NCI-H2196 treated with DMSO at 0.1 percent for 48 hours (cell line): ENCODE results near the gene CELF2.

Experiments used
- DNase-seq: peaks from one replicate; lab custom pipeline; 2025; ENCODE audit not compliant: unreplicated experiment; lab: John Stamatoyannopoulos, UW

CELF2 gene

DNA sequence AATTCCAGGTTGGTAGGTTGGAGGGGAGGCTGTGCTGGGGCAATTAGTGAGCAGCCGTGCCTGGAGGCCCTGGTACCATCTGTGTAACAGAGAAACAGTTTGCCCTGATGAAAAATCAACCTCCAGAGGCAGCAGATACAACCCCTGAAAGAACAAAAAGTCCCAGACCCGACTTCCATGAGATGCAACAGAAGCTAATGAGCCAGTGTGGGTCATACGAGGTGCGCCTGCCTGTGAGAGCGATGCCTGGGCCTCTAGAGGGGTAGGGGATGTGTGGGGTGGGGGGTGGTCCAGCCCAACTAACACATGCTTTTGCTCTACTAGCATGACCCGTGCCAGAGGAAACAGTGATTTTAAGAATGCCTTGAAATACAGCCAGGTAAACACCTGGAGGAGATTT is 39.3 kb downstream of the CELF2 start:
- DNase-seq = no peak

DNA sequence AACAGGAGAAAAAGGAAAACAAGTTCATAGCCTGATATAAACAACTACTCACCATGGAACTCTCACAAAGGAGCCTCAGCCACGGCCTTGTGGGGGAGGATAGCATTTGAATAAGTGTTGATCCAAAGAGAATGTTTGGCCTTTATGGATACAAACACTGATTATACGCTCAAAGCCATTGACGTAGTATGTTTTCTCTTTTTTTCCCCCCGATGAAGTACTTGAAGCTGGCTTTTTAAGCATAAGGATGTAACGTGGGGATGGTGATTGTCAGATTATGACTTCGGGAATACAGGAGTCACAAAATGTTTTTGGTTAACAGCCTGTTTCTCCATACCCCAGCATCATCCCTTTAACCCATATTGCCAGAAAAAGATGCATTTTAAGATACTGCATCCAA is 39.8 kb downstream of the CELF2 start:
- no peak for DNase-seq

DNA sequence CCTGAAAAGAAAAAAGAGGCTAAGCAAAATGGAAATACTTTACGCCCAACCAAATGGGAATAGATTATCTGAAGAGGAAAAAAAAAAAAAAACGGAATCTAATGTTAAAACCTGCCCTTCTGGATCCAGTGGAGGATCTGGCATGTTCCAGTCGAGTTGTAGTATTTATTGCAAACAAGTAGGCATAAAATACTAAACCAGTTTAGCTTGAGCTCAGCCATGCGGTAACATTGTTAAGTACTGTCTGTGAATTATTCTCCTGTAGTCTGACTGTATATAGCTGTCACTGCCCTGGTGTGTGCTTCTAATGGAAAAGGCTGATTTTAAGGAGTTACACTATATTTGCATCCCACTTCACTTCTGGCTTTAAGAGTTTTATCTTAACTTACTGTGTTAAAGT is 40.3 kb downstream of the CELF2 start:
- no peak for DNase-seq

DNA sequence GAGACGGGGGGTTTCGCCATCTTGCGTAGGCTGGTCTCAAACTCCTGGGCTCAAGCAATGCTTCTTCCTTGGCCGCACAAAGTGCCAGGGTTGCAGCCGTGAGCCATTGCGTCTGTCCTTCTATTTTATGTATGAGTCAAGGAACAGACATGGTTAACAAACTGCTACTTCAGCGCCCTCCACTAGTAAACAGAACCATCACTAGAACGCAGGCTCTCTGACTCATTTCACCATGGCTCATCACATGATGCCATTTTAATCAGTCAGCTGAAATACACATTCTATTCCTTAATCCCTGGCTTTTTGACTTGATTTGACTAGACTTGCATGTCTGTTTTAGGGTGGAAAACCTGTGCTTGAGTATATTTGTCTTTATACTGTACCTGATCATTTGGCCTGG is 41.3 kb downstream of the CELF2 start:
- DNase-seq = no peak

DNA sequence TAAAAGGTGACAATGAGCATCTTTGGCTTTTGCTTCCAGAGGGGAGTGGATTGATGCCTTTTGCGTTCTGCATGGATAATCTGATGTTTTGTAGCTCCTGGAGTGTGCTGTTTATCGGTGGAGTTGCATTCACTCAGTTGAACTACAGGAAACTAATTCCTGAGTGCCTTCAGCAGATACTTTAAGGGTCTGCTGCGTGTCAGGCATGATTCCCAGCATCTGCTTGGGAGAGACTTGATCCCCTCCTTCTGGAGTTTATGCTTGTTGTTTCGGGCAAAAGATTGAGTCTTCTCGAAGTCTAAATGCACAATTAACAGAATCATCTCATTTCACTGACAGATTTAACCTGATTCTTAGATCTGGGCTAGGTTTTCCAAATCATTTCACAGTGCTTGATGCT is 46.2 kb downstream of the CELF2 start:
- no peak for DNase-seq

DNA sequence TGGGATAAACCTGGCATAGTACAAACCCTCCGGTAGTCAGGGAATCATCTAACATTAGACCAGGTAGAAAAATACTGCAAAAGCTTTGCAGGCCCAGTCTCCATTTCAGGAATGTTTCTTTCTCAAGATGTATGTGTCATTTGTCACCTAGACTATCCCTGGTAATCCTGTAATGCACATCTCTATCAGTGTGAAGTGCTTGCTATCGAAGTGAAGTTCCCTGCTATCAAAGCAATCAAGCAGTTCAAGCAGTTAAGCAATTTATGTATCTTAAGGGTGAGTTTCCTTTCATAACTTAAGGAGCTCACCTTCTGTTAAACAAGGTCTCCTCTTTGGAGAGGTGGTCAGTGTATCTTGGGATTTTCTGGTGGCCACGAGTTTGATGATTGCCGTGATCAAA is 47.2 kb downstream of the CELF2 start:
- DNase-seq = no peak

DNA sequence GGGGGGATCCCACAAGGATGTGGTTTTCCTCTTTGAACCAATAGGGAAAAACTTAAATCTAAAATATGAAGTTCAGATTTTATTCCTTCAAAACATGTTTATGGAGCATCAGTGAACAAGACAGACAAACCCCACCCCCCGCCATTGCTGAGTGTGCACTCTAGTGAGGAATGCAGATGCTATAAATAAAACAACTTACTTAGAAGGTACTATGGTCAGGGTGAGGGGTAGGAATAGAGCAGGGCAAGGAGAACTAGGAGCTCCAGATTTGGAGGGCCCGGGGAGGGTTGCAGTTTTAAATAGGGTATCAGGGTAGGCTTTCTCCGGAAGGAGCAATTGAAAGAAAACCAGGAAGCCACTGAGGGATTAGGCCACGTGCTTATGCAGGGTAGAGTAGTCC is 47.9 kb downstream of the CELF2 start:
- no peak for DNase-seq

DNA sequence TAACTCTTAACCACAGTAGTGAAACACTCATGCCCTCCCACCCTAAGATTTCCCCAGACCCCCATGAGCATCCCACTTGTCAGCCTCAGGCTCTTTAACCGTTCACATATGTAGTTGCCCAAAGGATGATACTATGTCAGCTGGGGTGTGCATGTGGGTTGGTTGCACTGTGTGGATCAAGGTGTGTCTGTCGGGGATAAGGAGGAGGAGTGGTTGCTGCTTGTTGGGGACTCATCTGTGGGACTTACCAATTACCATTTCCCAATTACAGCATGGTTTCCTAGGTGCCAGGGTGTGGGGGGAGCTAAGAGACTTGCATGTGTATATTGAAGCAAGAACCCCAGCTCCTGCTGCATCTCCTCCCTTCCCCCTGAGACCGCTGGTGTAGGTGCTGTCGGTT is 48.8 kb downstream of the CELF2 start:
- DNase-seq = no peak

DNA sequence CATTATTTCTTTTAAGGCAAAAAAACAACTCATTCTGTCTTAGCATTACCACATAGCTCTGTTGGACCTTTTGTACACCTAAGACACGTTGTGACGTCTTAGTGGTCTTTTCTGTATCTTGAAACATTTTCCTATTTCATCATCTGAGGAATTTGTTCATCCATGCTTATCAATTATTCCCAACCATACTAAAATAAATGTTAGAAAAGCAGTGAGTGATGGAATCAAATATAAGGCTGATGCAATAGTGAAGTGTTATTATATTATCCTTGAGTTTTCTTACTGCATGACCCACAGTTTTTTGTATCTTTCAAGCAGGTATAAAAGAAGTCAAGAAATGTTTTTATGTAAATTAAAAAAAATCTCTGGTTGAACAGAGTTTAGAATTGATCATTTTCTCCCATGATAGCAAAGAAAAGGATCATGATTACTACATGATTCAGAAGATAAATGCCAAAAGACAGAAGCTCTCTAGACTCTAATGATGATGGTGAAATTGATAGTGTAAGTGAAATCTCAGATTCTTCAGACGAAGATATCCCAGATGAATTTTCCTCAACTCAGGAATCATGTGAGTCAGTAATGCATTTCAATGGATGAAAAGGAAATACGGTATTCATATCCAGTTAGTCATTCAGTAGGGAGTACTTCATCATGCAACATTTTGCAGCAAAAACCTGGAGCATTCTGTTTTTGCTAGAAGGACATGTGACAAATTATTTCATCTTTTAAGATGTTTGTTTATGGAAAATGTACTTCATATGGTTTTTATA is 51.4 kb downstream of the CELF2 start:
- no peak for DNase-seq

DNA sequence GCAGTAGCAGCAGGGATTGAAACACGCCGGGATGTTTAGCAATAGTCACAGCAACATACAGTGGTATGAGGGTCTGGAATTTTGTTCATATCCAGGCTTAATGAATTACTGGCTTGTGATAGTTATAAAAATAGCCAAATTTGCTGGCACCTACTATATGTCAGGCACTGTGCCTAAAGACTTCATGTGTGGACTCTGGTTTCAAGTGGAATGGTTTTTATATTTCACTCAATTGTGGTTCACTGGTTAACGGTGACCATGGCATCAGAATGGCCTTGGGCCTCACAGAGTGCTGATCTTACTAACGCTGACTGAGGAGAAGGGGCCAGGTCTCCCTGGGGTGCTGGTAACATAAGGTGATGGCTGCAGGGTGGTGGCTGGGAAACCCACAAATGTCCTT is 55.7 kb downstream of the CELF2 start:
- no peak for DNase-seq

DNA sequence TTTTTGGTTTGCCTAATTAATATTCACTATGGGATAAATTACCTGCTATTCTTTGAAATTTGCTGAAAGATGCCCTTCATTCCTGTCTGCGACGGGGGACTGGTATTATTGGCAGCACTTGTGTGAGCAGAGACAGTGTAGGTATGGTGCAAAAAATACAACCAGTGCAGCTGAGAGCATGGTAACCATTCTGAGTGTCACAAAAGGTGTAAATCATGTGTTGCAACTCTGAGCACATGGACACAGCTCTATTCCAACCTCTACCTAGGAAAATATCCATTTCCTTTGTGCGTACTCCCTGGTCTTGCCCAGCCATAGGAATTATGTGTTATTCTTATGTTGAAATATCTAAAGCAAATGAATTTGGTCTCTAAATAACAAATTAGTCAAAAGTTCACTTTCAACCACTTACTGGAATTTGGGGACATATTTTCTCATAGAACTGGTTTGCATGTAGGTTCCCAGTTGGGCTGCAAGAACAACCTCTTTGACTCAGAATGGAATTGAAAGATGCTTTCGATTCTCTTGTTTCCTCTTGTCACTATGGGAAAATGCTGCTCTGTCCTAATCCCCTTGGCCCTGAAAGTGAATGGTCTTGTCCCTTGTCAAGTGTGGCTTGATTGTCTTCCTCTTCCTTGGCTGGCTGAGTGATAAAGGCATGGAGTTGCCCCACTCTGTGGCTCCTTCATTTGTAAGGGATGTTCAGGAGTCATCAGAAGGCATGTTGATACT is 57.0 kb downstream of the CELF2 start:
- no peak for DNase-seq

DNA sequence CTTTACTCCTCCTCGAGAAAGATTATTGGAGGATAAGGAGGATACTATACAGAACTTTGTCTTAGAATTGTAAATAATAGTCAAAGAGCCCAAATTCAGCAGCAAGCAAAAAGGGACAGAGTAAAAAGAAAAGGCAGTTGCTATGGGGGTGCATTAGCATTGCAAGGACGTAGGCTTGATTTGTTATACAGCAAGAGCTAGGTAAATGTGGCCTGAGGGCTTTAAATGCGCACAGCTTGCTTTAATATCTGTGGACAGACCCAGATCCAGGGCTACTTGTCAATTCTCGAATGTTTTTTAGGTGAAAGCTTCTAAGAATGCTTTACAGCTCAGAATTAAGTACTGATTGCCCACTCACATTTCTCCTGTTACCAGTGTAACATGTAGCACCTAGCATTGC is 58.5 kb downstream of the CELF2 start:
- no peak for DNase-seq

DNA sequence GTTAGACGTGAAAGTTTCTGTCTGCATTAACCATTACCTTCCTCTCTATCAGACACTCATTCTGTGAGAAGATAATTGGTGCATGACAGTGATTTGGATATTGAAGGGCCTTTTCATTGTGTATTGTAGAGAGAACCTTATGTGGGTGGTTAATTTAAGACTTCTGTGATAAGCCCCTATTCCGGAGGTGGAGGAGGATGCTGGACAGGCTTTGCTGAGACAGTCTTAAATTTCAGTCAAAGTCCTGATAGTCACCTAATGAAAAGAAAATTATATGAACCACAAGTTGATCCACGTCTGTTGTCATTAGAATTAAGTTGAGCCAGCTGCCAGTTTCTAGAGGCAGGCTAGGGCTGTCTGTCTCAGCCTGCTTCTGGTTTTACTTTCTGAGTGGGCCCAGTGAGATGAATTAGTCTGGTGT is 62.9 kb downstream of the CELF2 start:
- no peak for DNase-seq

DNA sequence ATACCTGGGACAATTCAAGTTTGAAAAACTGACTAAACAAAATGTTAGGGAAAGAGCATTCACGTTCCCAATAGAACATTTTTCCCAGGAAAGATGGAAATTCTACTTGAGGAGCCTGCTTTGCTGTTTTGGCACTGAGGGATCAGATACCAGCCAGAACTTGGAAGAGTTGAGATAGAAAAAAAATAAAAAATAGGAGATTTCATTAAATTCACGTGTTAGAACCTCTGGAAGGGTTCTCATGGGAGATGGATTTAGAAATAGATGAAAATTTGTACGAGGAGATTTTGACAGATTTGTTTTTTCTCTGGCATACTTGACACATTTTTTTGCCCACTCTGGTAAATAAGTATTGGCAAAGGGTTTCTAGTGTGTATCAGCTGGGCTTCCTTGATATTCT is 63.7 kb downstream of the CELF2 start:
- no peak for DNase-seq

DNA sequence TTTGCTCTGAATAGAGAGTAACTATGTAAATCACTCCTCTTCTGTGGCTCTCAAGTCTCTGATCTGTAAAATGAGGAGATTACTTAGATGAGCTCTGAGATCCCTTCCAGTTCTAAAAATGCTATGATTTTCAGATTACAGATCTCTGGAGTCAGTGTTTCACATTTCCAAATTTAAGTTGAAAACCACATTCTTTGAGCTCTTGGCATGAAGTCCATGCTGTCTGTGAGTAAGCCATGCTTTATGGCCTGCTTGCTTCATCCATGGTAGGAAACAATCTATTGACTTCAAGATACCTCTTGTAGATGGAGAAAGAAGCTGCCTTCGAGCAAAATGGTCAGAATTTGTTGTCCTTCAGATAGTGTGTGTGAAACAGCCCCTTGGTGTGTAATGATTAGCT is 64.9 kb downstream of the CELF2 start:
- DNase-seq = no peak

DNA sequence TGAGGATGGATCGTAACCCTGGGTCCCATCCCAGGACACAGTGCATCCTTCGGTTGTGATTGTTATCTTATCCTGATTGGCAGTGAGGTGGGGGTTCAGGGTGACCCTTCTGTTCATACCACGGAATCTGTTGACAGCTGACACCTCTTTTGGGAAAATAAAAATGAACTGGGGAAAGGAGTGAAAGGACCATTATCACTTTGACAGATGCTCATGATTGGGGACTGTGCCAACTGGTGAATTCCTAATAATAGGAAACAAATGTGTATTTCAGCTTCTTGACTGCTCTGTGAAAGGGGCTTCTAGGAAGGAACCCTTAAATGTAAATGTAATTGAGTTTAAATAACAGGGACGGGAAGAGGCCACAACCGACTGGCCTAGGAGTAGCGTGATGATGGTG is 65.4 kb downstream of the CELF2 start:
- DNase-seq = no peak

DNA sequence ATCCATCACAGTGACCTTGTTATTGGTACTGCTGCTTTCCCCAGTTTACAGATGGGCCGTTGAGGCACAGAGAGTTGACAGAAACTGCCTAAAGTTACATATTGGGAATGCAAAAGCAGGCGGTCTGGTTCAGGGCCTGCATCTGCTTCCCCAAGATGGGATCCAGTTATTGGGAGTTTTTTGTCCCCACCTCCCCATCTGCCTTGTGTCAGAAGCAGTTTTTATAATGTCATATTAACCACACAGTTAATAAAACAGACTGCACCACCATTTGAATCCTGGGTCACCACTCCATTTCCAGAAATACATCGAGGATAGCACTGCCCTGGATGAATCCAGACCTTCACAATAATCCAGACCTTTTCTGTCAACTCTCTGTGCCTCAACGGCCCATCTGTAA is 67.9 kb downstream of the CELF2 start:
- DNase-seq = no peak

DNA sequence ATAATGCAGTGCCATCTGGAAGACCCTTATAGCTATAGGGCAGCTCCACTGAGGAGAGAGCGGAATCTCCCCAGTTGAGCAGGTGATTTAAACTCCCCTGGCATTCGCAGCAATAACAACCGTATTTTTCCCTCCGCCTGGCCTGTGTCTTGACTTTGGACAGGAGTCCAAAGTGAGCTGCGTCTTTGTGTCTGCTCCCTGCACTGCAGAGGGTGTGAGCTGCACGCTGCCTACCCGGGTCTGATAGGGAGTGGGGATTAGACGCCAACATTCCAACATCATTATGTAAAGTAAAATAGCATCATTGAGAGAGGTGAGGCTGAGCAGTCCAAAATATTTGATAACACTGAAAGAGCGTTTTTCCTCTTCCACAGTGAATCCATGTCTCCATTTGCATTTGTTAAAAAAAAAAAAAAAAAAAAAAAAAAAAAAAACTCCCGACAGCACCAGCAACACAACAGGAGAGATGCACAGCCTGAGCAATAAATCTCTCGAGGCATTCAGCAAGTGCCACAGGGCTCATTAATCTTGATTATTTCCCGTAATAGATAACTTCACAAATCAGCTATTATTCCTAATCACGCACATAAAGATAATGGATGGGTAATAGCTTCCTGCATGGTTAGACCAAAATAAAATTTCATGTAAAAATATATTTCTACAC is 68.6 kb downstream of the CELF2 start:
- DNase-seq = no peak

DNA sequence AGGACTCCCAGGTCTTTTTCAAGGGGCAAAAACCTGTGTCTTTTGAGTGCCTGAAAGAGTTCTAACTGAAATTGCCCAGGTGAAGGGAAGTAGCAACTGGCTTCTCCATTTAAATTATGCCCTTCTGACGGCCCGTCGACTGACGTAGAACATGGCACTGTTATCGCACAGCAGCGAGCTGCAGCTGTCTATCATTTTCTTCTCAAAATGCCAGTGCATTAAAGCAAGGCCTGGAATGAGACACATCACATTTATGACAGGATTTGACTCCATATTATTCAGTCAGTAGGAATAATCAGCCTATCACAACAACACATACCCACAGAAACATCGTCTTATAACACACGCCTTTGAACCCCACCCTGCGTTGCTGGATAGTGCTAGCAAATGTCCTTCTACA is 69.7 kb downstream of the CELF2 start:
- no peak for DNase-seq

DNA sequence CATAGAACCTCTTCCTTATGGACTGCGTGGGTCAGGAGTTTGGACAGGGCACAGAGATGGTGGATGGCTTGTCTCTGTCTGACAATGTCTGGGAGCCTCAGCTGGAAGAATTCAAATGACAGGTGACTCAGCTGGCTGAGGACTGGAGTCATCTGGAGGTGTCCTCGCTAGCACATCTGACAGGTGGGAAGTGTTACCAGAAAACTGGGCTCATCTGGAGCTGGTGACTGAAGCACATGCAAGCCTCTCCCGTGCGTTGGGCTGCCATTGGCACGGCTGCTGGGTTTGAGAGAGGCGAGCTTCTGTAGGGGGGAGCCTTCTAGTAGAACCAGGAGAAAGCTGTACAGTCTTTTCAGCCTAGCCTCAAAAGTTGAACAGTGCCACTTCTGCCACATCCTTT is 71.0 kb downstream of the CELF2 start:
- DNase-seq = no peak

DNA sequence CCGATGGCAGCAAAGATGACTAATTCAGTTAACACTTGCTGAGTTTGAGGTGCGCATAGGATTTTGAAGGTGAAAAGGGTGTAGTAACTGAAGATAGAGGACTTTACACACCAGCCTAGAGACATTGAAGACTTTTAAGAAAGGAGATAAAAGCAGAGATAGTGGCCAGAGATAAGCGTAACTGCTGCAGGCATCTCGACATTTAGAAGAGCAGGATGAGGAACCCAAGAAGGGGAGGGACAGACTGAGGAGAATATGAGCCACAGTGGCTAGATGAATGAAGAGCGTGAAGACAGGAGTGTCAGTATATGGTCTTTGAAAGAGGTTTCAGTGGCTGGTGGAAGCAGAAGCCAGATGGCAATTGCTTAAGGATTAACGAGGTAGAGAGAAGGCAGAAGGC is 71.6 kb downstream of the CELF2 start:
- DNase-seq = no peak

DNA sequence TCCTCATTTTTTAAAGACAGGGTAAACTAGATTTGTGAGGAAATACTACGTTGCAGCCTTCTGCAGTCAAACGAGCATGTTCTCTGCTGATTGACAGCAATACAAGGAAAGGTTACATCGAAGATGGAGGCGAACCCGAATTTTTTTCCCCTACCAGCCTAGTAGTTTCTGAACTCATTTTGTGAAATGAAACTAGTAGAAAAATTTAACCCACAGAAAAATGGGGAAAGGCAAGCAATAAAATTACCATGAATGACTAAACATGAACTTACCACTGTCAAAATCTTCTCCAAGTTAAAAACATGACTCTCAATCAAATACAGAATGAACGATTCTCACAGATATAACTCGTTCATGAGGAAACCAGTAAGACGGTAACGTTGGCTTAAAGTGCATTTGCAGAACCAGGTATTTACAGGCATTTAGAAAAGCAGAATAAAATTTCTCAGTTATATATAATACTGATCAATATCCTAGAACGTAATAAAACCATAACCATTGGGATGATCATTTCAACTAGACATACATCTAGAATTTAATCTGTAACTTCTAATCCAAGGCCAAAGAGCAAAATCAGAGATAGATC is 73.9 kb downstream of the CELF2 start:
- no peak for DNase-seq
